Measurements from ENCODE around the gene STEAP3.
"Not testable (repeated sequence)": the region's sequence is repeated elsewhere in the genome, so short reads cannot be mapped to it uniquely, and the experiment has no call there.

Gene STEAP3

GRCh38 chr2:119264781-119265692 is 41.4 kb downstream of the STEAP3 start:
- DNase-seq (ENCODE audit: low read depth, low spot score): no peak

DNA sequence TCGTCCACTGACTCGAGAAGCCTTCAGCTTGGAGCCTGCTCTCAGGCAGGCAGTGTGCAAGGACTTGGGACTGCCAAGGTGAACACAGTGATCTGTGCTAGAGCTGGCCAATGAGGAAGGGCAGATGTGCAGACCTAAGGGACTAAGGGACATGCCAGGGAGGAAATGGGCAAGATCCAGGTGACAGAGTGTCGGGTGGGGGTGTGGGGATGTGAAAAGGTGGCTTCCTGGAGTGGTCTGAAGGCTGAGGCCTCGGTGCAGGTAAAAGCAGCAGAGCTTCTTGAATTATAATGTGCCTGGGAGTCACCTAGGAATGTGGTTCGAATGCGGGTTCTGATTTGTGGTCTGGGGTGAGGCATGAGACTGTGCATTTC is 42.0 kb downstream of the STEAP3 start:
- DNase-seq (ENCODE audit: low read depth, low spot score): no peak

GRCh38 chr2:119266091-119266589 is 42.5 kb downstream of the STEAP3 start:
- no peak for DNase-seq (ENCODE audit: low read depth, low spot score)

- DNase-seq (ENCODE audit: low read depth, low spot score): no peak
Observed at GRCh38 chr2:119267604-119268003, 44.0 kb downstream of the STEAP3 start.

DNA sequence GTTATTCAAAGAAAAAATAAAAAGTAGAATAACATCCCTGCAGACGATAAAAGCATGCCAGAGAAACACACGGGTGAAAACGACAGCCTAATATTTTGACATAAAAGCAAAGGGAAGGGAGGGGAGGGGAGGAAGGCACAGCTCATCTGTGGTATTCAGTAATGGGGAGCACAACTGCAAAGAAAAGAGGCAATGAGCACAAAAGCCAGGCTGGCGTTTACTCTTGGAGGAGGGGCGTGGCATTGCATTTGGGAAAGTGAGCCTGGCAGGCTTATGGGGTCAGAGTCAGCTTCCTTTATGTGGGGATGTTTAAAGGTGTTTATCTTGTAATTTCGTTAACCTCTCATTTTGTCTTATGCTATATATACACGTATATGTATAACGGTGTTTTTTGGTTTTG is 53.2 kb downstream of the STEAP3 start:
- no peak for DNase-seq (ENCODE audit: low read depth, low spot score)

GRCh38 chr2:119278385-119278784 is 54.8 kb downstream of the STEAP3 start:
- not testable (repeated sequence) for DNase-seq (ENCODE audit: low read depth, low spot score)

GRCh38 chr2:119278946-119279345 is 55.3 kb downstream of the STEAP3 start:
- DNase-seq (ENCODE audit: low read depth, low spot score): no peak

GRCh38 chr2:119279666-119280065 is 56.0 kb downstream of the STEAP3 start:
- no peak for DNase-seq (ENCODE audit: low read depth, low spot score)

GRCh38 chr2:119280680-119281079 is 57.0 kb downstream of the STEAP3 start:
- no peak for DNase-seq (ENCODE audit: low read depth, low spot score)

GRCh38 chr2:119282146-119282995 is 58.7 kb downstream of the STEAP3 start:
- no peak for DNase-seq (ENCODE audit: low read depth, low spot score)

GRCh38 chr2:119282996-119283511 is 59.4 kb downstream of the STEAP3 start:
- no peak for DNase-seq (ENCODE audit: low read depth, low spot score)

DNA sequence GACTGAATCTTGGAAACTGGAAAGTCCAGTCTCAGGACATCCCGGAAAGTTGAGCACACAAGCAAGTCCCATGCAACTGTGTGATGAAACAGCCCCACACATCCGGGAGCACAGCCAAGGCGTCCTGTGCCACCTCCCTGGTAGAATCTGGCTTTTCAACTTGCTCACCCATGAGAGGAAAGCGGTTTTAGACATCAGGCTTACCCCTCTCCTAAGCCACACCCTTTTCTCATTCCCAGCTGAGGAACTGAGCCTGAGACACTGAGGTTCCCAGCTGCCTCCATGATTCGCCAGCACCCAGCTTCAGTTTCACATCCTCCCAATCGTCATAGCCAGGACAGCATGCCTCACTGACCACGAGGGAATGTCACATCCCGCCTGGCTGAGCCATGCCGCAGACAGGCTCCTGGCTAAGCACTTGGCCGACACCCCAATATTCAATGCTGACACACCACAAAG is 60.3 kb downstream of the STEAP3 start:
- no peak for DNase-seq (ENCODE audit: low read depth, low spot score)

GRCh38 chr2:119286661-119287060 is 63.0 kb downstream of the STEAP3 start:
- DNase-seq (ENCODE audit: low read depth, low spot score): no peak

DNA sequence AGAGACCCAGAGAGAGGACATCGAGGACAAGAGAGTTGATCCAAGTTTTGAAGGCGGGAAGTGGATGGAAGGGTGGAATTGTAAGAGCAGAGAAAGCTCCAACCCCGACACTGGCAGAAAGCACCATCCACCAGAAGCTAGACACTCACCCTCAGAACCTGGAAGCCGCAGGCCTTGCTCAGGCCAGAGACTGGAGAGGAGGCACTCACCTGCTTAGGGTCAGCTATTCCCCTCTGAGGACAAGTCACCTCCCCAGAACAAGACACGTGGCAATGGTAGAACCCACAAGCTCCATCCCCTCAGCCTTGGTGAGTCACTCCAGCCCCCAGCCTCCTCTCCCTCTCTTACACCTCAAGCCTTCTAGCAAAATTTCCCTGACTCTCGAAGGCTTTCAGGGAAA is 64.9 kb downstream of the STEAP3 start:
- DNase-seq (ENCODE audit: low read depth, low spot score): no peak

DNA sequence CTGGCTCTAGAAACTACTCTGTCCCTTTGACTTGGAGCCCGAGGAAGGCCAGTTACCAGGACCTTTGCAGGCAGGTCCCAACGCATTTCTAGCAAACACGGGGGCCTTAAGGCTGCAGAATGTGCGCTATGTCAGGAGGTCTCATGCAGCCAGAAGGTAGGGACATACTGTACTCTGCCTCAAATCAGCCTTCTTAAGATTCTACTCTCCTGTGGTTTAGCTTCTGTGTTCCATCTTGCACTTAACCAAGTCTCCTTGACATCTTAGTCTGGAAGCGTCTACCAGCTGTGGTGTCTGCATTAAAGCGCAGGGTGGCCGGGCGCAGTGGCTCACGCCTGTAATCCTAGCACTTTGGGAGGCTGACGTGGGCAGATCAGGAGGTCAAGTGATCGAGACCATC is 65.5 kb downstream of the STEAP3 start:
- no peak for DNase-seq (ENCODE audit: low read depth, low spot score)

DNA sequence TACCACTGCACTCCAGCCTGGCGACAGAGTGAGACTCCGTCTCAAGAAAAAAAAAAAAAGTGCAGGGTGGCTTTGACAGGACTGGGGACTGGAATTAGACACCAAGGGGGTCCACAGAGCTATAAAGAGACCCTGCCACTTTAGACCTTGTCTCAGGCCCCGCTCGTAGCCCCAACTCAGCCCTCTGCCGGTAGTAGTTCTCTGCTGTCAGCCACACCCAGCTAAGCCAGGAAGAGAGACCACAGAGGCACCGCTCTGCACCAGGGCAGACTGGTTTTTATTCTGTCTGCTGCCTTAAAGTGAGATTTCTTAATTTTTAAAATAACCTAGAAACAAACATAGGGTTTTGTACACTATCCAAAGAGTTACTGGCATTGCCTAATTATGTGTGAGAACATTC is 66.0 kb downstream of the STEAP3 start:
- no peak for DNase-seq (ENCODE audit: low read depth, low spot score)

DNA sequence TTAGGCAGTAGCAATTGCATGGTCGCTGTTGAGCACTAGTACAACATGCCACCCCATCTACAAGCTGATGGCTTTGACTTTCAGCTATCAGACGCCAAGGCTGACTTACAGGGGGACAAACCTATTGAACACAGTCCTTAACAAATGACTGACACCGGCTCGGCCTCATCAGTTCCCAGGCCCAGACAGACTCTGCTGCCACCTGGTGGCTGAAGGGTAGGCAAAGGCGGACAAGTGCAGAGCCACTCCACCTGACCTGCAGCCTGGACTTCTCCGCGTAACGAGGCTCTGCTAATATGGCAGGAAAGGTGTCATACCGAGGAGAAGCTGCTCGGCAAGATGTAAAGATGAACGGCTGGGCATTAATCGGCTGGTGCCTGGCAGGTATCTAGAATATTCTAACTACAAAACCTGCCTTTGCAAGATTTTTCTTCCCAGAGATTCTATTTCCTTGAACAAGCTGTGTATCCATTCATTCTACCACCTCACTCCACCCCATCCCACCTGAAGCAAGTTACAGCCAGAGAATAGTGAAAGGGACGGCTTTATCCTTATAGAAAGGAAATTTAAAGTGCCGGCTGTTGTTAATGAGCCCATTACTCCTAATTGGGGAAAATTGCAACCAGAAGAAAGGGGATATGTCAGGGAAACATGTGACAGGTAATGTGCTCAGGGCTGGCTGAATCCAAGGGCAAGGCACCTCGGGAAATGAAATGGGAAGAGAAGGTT is 67.4 kb downstream of the STEAP3 start:
- DNase-seq (ENCODE audit: low read depth, low spot score): no peak

GRCh38 chr2:119291588-119292167 is 68.0 kb downstream of the STEAP3 start:
- no peak for DNase-seq (ENCODE audit: low read depth, low spot score)

- no peak for DNase-seq (ENCODE audit: low read depth, low spot score)
Observed at GRCh38 chr2:119292226-119292625, 68.6 kb downstream of the STEAP3 start.

DNA sequence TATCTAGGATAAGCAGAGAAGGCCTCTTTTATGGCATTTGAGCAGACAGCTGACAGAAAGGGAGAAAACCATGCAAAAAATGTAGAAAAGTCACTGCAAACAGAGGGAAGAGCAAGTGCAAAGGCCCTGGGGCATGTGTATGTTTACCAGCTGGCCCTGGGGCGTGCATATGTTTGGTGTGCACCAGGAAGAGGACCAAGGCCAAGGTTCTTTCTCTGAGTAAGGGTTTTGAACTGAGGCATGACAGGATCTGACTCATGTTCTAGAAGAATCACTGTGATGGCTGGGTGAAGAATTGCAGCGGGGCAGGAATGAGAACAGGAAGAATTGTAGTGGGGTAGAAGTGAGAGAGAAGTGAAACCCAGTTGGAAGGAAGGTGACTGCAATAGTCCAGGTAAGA is 69.6 kb downstream of the STEAP3 start:
- DNase-seq (ENCODE audit: low read depth, low spot score): no peak

DNA sequence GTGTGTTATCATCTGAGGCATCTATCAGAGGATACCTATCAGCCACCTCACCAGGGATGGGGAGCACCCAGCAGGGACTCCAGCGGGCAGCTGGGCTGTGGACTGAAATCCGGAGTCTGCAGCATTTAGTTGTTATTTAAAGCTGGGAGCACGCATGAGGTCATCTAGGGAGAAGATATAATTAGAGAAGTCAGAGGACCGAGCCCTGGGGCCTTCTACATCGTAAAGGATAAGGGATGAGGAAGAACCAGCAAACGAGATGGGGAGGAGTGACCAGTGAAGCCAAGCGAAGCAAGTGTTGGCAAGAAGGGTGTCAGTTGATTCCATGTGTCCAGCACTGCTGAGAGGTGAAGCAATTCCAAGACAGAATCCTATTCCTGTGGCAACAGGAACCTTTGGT is 70.3 kb downstream of the STEAP3 start:
- DNase-seq (ENCODE audit: low read depth, low spot score): no peak

Measured in brain pericyte (primary cell).